Cerebellar cortex (tissue), 1 donor: ENCODE results near the gene CNDP1.
"Not testable (repeated sequence)": the region's sequence is repeated elsewhere in the genome, so short reads cannot be mapped to it uniquely, and the experiment has no call there.

Experiments
- DNase-seq: peaks from one replicate; pipeline ENCODE4 v3.0.0-alpha.2; 2015; ENCODE audit warnings: low spot score

Gene CNDP1, protein sequence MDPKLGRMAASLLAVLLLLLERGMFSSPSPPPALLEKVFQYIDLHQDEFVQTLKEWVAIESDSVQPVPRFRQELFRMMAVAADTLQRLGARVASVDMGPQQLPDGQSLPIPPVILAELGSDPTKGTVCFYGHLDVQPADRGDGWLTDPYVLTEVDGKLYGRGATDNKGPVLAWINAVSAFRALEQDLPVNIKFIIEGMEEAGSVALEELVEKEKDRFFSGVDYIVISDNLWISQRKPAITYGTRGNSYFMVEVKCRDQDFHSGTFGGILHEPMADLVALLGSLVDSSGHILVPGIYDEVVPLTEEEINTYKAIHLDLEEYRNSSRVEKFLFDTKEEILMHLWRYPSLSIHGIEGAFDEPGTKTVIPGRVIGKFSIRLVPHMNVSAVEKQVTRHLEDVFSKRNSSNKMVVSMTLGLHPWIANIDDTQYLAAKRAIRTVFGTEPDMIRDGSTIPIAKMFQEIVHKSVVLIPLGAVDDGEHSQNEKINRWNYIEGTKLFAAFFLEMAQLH

DNA sequence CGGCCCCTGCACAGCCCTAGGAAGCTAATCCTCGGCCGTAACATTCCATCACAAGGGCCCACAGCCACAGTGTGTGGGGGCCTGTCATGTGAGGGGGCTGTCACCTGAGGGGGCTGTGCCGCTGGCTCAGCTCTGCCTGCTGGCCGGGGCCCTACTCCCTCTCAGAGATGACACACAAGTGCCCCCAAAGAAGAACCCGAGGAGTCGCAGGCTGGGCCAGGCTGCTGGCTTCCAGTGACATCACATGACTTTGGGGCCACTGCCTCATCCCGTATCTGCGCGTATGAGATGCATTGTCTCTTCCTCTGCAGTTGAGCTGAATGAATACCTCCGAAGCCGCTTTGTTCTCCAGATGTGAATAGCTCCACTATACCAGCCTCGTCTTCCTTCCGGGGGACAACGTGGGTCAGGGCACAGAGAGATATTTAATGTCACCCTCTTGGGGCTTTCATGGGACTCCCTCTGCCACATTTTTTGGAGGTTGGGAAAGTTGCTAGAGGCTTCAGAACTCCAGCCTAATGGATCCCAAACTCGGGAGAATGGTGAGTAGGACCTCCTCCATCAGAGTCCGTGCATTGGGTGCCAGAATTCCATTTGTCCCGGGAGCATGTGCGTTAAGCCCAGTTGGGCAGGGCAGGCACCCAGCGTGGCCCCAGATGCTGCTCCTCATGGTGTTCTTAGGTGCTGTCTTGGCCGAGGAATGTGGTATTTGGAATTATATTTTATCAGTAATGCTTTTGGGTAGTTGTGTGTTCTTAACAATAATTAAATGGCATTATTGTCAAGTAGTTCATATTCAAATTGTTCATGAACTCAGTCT, at the start of gene CNDP1:
Gene CNDP1, plus strand, starts transcription at position 351 of the 820 bp plus-strand sequence. Its CDS starts 168 bp downstream, at position 519.
- DNase-seq, result no peak

GRCh38 chr18:74486119-74486849, 48.0 kb upstream of the CNDP1 start:
- no peak for DNase-seq

- DNase-seq, result no peak
These were observed 45.9 kb upstream of the CNDP1 start for GRCh38 chr18:74488354-74488753.

- DNase-seq, result no peak
These were observed 45.4 kb upstream of the CNDP1 start for GRCh38 chr18:74488864-74489263.

GRCh38 chr18:74489676-74490075, 44.6 kb upstream of the CNDP1 start:
- no peak for DNase-seq

DNA sequence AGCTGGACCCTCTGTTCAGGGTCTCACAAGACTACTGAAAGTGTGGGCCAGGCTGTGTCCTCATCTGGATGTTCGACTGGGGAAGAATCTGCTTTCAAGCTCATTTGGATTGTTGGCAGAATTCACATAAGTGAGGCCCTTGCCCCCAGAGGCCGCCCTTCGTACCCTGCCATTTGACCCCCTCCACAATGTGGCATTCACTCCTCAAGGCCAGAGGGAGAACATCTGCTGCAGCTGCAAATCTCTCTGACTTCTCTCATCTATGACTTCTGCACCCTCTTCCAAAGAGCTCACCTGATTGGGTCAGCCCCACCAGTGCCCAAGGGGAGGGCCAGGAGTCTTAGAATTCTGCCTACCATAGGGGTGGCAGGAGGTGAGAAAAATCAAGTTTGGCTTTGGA, 42.0 kb upstream of the CNDP1 start:
- no peak for DNase-seq

- DNase-seq, result peak; percentile 62
These were observed 40.6 kb upstream of the CNDP1 start for GRCh38 chr18:74493689-74494088.

DNA sequence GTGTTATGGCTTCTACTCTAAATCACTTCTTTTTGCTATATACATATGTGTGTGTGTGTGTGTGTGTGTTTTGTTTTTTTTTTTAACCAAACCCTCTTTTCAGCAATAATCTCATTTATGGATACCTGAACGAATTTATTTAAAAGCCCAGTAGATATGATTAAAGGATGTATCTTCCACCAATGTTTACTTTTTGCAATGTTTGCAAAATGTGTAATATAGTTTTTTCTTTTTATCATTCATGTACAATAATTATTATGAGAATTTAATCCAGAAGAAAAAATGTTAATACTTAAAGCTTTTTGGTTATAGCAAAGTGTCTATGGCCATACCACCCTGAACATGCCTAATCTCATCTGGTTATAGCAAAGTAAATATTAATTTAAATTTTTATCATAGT, 39.8 kb upstream of the CNDP1 start:
- DNase-seq, result no peak

DNA sequence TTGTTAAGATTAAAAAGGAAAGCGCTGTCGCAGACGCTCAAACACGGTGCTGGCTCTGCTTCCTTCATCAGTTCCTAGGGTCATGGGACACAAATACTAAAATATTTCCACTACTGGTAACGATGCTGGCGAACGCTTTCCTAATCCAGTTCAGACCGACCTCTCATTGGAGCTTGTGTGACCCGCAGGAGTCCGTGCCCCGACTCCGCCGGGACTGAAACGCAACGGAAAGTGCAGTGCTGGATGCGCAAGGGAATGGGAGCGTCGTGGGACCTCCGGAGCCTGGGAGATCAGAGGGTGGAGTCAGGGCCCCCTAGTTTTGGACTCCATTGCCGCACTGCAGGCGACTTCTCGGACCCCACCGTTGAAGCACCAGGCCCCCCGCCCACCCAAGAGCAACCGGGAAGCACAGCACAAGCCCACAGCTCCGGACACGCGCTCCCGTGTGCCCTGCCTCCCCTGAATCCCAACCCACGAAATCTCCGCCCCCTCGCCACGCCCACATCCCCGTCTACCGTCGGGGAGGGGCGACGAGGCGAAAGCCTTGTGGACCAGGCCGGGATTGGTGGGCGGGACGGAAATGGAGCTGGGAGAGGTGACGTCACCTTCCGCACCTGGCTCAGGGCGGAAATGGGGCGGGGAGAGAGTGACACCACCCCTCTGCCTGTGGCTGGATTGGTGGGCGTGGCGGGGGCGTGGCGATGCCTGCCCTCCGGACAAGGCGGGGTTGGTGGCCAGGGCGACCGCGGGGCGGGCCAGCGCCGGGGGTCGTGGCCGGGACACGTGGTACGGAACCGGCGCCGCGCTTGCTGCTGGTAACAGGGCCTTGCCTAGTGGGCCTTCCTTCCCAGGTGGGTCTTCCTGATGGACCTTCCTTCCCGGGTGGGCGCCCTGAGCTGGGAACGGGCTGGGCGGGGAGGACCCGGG, 38.5 kb upstream of the CNDP1 start, which contains the start of gene CNDP2:
Gene CNDP2, plus strand, starts transcription at position 783 of the 927 bp plus-strand sequence. CDS start 3,611 bp downstream, outside the sequence.
- peak; percentile 99 for DNase-seq

- DNase-seq, result peak; percentile 44
These were observed 37.6 kb upstream of the CNDP1 start for GRCh38 chr18:74496508-74497323.

GRCh38 chr18:74497324-74497676, 37.0 kb upstream of the CNDP1 start:
- no peak for DNase-seq

- no peak for DNase-seq
These were observed 36.5 kb upstream of the CNDP1 start for GRCh38 chr18:74497778-74498177.

DNA sequence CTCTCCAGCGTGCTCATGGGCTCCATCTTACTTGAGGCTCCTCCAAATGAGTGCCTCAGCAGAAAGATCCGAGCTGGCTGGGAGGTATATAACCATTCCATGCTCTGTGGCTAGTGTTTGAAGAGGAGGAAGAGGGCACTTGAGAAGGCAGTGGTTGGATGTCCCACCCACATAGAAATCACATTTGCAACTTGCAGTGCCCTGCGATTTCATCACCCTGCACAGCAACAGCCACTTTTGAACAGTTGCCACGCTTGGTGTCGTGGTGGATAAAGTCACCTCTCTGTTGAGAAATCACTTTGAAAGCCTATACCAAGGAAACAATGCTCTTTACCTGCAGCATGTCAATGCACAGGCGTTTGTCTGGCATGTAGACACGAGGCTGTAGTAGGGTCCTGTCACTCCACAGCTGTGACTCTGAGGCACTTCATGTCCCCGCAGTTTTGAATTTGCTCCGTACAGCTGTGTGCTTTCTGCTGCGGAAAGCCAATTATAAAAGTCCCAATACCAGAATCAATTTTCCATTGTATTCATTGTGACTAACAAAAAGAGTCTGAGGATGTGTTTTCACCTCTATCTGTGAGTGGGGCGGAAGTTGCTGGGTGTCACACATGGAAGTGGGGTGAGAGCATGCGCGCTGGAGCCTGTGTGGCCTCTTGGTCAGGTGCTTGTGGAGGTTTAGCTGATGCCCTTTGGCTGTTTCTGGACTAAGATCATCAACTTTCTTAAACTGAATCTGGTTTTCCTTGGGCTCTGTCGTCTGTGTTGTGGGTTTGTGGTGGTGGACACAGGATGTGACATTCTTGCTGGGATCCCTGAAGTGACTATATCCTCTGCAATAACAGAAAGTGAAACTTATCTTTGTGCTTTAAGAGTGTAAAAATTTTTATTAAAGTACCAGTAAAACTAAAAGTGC, 35.3 kb upstream of the CNDP1 start:
- no peak for DNase-seq

DNA sequence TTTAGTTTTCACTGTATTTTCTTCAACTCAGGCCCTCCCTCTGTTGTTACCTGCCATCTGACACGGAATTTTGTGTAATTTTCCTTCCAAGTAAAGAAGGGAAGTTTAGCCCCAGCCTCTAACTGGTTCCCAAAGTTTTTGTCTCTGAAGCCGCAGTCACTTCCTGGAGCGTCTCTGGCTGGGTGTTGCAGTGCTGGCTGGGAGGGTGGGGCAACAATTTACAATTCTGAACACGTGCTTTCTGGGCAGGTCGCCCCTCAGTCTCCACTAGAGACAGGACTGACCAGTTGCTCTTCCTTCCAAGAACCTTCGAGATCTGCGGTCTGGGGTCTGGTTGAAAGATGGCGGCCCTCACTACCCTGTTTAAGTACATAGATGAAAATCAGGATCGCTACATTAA, 34.7 kb upstream of the CNDP1 start:
- DNase-seq, result peak; percentile 16

DNA sequence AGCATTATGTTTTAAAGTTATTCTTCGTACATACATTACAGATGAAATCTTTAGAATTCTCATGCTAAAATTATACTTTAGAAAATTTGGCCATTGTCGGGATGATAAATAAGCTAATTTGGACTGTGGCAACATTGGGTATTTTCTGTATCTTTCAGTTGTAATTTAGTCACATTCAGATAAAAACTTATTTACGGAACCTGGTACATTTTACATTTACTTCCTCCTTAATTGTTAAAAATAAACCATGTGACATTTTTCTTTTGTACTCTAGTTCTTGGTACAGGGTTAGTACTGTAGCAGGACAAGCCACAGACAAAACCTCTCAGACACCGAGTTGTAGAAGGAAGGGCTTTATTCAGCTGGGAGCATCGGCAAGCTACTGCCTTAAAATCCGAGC, 33.9 kb upstream of the CNDP1 start:
- no peak for DNase-seq

DNA sequence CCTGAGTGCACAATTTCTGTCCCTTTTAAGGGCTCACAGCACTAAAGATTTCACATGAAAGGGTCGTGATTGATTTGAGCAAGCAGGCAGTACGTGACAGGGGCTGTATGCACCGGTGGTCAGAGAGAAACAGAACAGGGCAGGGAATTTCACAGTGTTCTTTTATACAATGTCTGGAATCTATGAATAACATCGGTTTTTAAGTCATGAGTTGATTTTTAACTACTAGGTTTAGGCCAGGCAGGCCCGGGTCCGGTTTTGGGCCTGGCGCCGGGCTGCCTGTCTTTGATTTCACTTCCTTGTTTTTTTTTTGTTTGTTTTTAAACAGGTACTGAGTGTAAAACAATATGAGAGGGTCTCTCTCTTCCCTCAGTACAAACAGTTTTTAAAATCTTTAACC, 33.5 kb upstream of the CNDP1 start:
- DNase-seq, result not testable (repeated sequence)

- DNase-seq, result no peak
These were observed 32.9 kb upstream of the CNDP1 start for GRCh38 chr18:74501386-74501785.

DNA sequence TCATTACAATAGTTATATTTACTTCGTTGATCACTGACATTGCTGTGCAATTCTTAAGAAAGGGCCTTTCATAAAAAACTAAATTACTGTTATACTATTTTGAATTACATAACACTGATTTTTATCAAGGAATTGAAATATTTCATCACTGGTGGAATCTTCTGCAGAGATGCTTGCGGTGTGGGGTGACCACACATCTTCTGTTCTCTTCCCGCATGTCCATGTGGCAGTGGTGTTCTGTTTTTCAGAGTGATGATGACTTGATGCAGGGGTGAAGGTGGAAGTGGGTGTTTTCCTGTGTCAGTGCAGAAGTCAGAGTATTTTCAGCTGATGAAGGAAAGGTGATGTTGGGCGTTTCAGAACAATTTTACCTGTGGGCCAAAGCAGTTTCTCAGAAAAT, 31.2 kb upstream of the CNDP1 start:
- no peak for DNase-seq

DNA sequence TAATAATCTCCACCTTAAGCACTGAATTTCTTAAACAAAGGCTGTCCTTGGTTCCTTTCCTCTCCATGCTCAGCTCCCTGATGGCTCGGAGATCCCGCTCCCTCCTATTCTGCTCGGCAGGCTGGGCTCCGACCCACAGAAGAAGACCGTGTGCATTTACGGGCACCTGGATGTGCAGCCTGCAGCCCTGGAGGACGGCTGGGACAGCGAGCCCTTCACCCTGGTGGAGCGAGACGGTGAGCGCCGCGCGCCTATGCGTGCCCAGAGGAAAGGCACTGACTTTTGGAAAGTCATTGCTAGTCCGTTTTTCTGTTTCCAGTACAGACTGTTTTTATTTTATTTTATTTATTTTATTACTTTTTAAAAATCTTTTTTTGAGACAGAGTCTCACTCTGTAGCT, 28.5 kb upstream of the CNDP1 start:
- DNase-seq, result no peak
